Stimulated activated CD4-positive, alpha-beta T cell treated with anti-CD3 and anti-CD28 coated beads, TNF-alpha, amount 100 ng/mL, for 24 hours (primary cell): ENCODE measurements around the gene UVRAG.
"Not testable (repeated sequence)": the region's sequence is repeated elsewhere in the genome, so short reads cannot be mapped to it uniquely, and the experiment has no call there.

ENCODE experiments used
- DNase-seq, 3 experiments: peaks; one replicate each; pipeline ENCODE4 v3.0.0-alpha.2; 2020; ENCODE audit warnings: low read depth in 3 of 3

The UVRAG gene

GRCh38 chr11:75877931-75878330 is 62.9 kb downstream of the UVRAG start:
- DNase-seq: not testable (repeated sequence)

GRCh38 chr11:75878933-75879332 is 63.9 kb downstream of the UVRAG start:
- no peak for DNase-seq

- DNase-seq: no peak
These were observed 64.7 kb downstream of the UVRAG start for GRCh38 chr11:75879737-75880136.

GRCh38 chr11:75880343-75880742 is 65.3 kb downstream of the UVRAG start:
- not testable (repeated sequence) for DNase-seq

GRCh38 chr11:75884321-75884720 is 69.3 kb downstream of the UVRAG start:
- DNase-seq: no peak

- no peak for DNase-seq
These were observed 73.4 kb downstream of the UVRAG start for GRCh38 chr11:75888416-75888815.

GRCh38 chr11:75891947-75892739 is 77.1 kb downstream of the UVRAG start:
- DNase-seq: no peak

- DNase-seq: no peak
These were observed 78.2 kb downstream of the UVRAG start for GRCh38 chr11:75893251-75893650.

GRCh38 chr11:75894036-75894585 is 79.1 kb downstream of the UVRAG start:
- no peak for DNase-seq

- DNase-seq: no peak
These were observed 81.9 kb downstream of the UVRAG start for GRCh38 chr11:75896843-75897419.

GRCh38 chr11:75898871-75899270 is 83.9 kb downstream of the UVRAG start:
- no peak for DNase-seq

GRCh38 chr11:75899806-75900205 is 84.8 kb downstream of the UVRAG start:
- DNase-seq: no peak

- no peak for DNase-seq
These were observed 85.8 kb downstream of the UVRAG start for GRCh38 chr11:75900848-75901247.

GRCh38 chr11:75902631-75903030 is 87.6 kb downstream of the UVRAG start:
- no peak for DNase-seq

- DNase-seq: no peak
These were observed 88.3 kb downstream of the UVRAG start for GRCh38 chr11:75903276-75903675.

GRCh38 chr11:75905434-75905833 is 90.4 kb downstream of the UVRAG start:
- DNase-seq: no peak

GRCh38 chr11:75907906-75908527 is 93.0 kb downstream of the UVRAG start:
- no peak for DNase-seq

- DNase-seq: no peak
These were observed 95.6 kb downstream of the UVRAG start for GRCh38 chr11:75910426-75911145.

GRCh38 chr11:75911459-75911858 is 96.4 kb downstream of the UVRAG start:
- no peak for DNase-seq

GRCh38 chr11:75913984-75914383 is 99.0 kb downstream of the UVRAG start:
- no peak for DNase-seq

GRCh38 chr11:75916882-75917281 is 101.9 kb downstream of the UVRAG start:
- DNase-seq: no peak

- no peak for DNase-seq
These were observed 103.3 kb downstream of the UVRAG start for GRCh38 chr11:75918331-75918730.
